ENCODE measurements around the gene EFCC1.

EFCC1 gene

GRCh38 chr3:129001101-129001805 lies at the start of gene EFCC1:
Gene EFCC1, plus strand, starts transcription at chr3:129001304. Its CDS starts 325 bp downstream, at chr3:129001629.
- DNase-seq (ENCODE audit: low read depth in 2 of 2): no peak

GRCh38 chr3:128956440-128956839 lies 44.7 kb upstream of the EFCC1 start:
- DNase-seq (ENCODE audit: low read depth in 2 of 2): no peak

GRCh38 chr3:128965280-128965679 lies 35.8 kb upstream of the EFCC1 start:
- no peak for DNase-seq (ENCODE audit: low read depth in 2 of 2)

GRCh38 chr3:128965818-128966217 lies 35.3 kb upstream of the EFCC1 start:
- DNase-seq (ENCODE audit: low read depth in 2 of 2): no peak

- no peak for DNase-seq (ENCODE audit: low read depth in 2 of 2)
Observed at GRCh38 chr3:128967748-128968355, 33.3 kb upstream of the EFCC1 start.

- peak; percentile 14 to 35 for DNase-seq (ENCODE audit: low read depth in 2 of 2)
Observed at GRCh38 chr3:128969993-128970739, 30.9 kb upstream of the EFCC1 start.

GRCh38 chr3:128970740-128971047 lies 30.4 kb upstream of the EFCC1 start:
- DNase-seq (ENCODE audit: low read depth in 2 of 2): no peak

- no peak for DNase-seq (ENCODE audit: low read depth in 2 of 2)
Observed at GRCh38 chr3:128971421-128972100, 29.5 kb upstream of the EFCC1 start.

- no peak for DNase-seq (ENCODE audit: low read depth in 2 of 2)
Observed at GRCh38 chr3:128973988-128974564, 27.0 kb upstream of the EFCC1 start.

- no peak for DNase-seq (ENCODE audit: low read depth in 2 of 2)
Observed at GRCh38 chr3:128975276-128975675, 25.8 kb upstream of the EFCC1 start.

- DNase-seq (ENCODE audit: low read depth in 2 of 2): no peak
Observed at GRCh38 chr3:128983293-128984069, 17.6 kb upstream of the EFCC1 start.

- DNase-seq (ENCODE audit: low read depth in 2 of 2): no peak
Observed at GRCh38 chr3:128984596-128984995, 16.5 kb upstream of the EFCC1 start.

GRCh38 chr3:128987302-128988100 lies 13.6 kb upstream of the EFCC1 start:
- no peak for DNase-seq (ENCODE audit: low read depth in 2 of 2)

GRCh38 chr3:128988286-128988685 lies 12.8 kb upstream of the EFCC1 start:
- DNase-seq (ENCODE audit: low read depth in 2 of 2): no peak

- no peak for DNase-seq (ENCODE audit: low read depth in 2 of 2)
Observed at GRCh38 chr3:128991355-128991895, 9.7 kb upstream of the EFCC1 start.

GRCh38 chr3:128992926-128993460 lies 8.1 kb upstream of the EFCC1 start:
- DNase-seq (ENCODE audit: low read depth in 2 of 2): no peak

GRCh38 chr3:128993461-128994172 lies 7.5 kb upstream of the EFCC1 start, which contains the start of gene CFAP92:
Gene CFAP92, minus strand, starts transcription at chr3:128994076. Its CDS starts 772 bp downstream, at chr3:128993304.
- DNase-seq (ENCODE audit: low read depth in 2 of 2): peak; percentile 81 to 88

GRCh38 chr3:128994173-128994512 lies 7.0 kb upstream of the EFCC1 start:
- no peak for DNase-seq (ENCODE audit: low read depth in 2 of 2)

Data from stimulated activated CD4-positive, alpha-beta T cell treated with anti-CD3 and anti-CD28 coated beads, Interleukin-1b, Interleukin-23, amount 100 ng/mL, for 1 hour (primary cell).